Caco-2 (cell line): ENCODE results near the gene SPOCK1. TPM values are rescaled to one million over a fixed set of nuclear protein-coding genes. Genes with fewer than 3 reads are reported as not detected.

ENCODE experiments used
- BruUV-seq: library from RNA; stranded (reverse); fragments of 400-500 nt; replicated peaks from 2 replicates; lab custom pipeline; 2021; lab: Mats Ljungman, UMichigan
- CTCF ChIA-PET: fragments of 300-600 bp; sonication (Branson Sonifier 250); formaldehyde crosslinking; loops from one replicate; lab custom pipeline; 2022; ENCODE audit warnings: antibody characterized with exemption; lab: Charles Lee
- POLR2A ChIA-PET: fragments of 300-600 bp; sonication (Branson Sonifier 250); formaldehyde crosslinking; loops from one replicate; lab custom pipeline; 2022; ENCODE audit warnings: antibody characterized with exemption; lab: Charles Lee
- DNase-seq, 2 experiments: peaks; one replicate each; pipeline versions ENCODE4 v3.0.0 to v3.0.0-alpha.2; 2020 to 2022
- H3K27me3 ChIP-seq: replicated peaks from 2 replicates; pipeline ENCODE4 v1.6.0; 2011; ENCODE audit warnings: low read length; ENCODE audit not compliant: control insufficient read depth, insufficient read depth
- H3K36me3 ChIP-seq: 2 replicates; pipeline ENCODE4 v1.5.1; 2011; ENCODE audit warnings: low read length; ENCODE audit not compliant: control insufficient read depth, insufficient read depth
- H3K4me1 ChIP-seq: fragments of 250-450 bp; sonication (Bioruptor Pico); 2 replicates; pipeline ENCODE4 v1.5.1; 2020; ENCODE audit warnings: mild to moderate bottlenecking
- H3K4me3 ChIP-seq: 2 replicates; pipeline ENCODE4 v1.5.1; 2011; ENCODE audit warnings: low read depth, mild to moderate bottlenecking, control low read depth, low read length
- H3K9me3 ChIP-seq: fragments of 250-450 bp; sonication (Bioruptor Pico); 2 replicates; pipeline ENCODE4 v1.5.1; 2020; ENCODE audit warnings: mild to moderate bottlenecking, moderate library complexity
- H3K27ac Mint-ChIP-seq: one replicate; pipeline ENCODE4 v1.8.0; 2022; ENCODE audit warnings: mixed read lengths; ENCODE audit not compliant: unreplicated experiment
- H3K27me3 Mint-ChIP-seq: one replicate; pipeline ENCODE4 v1.8.0; 2022; ENCODE audit warnings: mixed read lengths; ENCODE audit not compliant: insufficient read depth, unreplicated experiment
- H3K36me3 Mint-ChIP-seq: one replicate; pipeline ENCODE4 v1.8.0; 2022; ENCODE audit warnings: mild to moderate bottlenecking, mixed read lengths; ENCODE audit not compliant: insufficient read depth, unreplicated experiment
- H3K4me1 Mint-ChIP-seq: one replicate; pipeline ENCODE4 v1.8.0; 2022; ENCODE audit warnings: low read depth, mixed read lengths; ENCODE audit not compliant: unreplicated experiment
- H3K4me3 Mint-ChIP-seq: one replicate; pipeline ENCODE4 v1.8.0; 2022; ENCODE audit warnings: mild to moderate bottlenecking, moderate library complexity, mixed read lengths; ENCODE audit not compliant: unreplicated experiment
- H3K9me3 Mint-ChIP-seq: one replicate; pipeline ENCODE4 v1.8.0; 2022; ENCODE audit warnings: mixed read lengths; ENCODE audit not compliant: unreplicated experiment
- intact Hi-C: fragments of 100-400 bp; cut with micrococcal nuclease; formaldehyde crosslinking; loops from one replicate; pipeline ENCODE4 v1.10.0; 2022; ENCODE audit not compliant: unreplicated experiment
- total RNA-seq: library from RNA; stranded (reverse); gene quantifications from 2 replicates; pipeline ENCODE4 v1.2.3, GENCODE V29; 2022
- TF ChIP-seq, protein P1 (sequence below), 2 experiments: fragments of 200-600 bp in 1 of 2; IDR thresholded peaks; 1 replicate in 1 of 2; 2 replicates in 1 of 2; pipeline versions ENCODE4 v1.5.1 to v1.8.0; 2011 to 2022; ENCODE audit warnings: antibody characterized with exemption in 1 of 2, control low read depth in 1 of 2, inconsistent platforms in 1 of 2, low read depth in 1 of 2, low read length in 1 of 2, mild to moderate bottlenecking in 1 of 2, moderate library complexity in 1 of 2; ENCODE audit not compliant: insufficient read depth in 1 of 2, severe bottlenecking in 1 of 2, unreplicated experiment in 1 of 2

SPOCK1 gene
- total RNA-seq, 1 experiment from 2014 or later: not detected

DNA sequence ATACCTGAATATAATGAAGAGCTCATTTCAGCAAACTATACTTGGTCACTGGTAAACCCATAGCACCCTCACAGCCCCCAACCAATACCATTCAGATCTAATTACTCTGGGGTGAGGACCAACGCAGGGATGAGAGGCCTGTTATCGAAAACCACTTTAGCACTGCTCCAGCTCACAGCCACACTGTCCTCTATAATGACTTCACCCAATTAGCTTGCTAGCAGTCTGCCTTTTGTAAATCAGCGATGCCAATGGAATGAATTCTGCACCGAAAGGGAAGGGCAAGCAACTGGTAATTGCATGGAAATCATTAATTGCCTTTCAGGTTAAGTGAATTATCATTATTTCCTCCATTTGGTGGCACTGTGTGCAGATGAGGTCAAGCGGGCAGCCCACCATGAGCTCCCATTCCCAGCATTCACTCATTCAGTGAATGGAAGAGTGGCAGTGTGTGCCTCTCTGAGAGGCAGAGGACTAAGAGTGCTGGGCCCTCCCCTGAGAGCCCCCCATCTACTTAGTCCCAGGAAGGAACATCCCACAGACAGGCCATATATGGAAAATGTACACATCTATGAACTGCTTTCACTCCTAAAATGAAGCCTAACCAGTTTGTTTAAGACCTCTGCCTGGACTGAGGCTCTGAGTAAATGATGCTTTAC, 262.1 kb downstream of the SPOCK1 start:
- Mint-ChIP-seq H3K36me3 (peaks cover 4% of the 10 kb centered on the region), H3K27ac (no peak overlapping the region), H3K4me3 (no peak overlapping the region), H3K9me3 (no peaks in the 10 kb centered on the region), H3K27me3 (no peaks in the 10 kb centered on the region), H3K4me1 (no peaks in the 10 kb centered on the region)
- no peaks in the 10 kb centered on the region for H3K36me3 ChIP-seq
- H3K4me3 ChIP-seq: no peak overlapping the region
- ChIA-PET CTCF (no interaction called here), POLR2A (no interaction called here)
- no TSS peak for BruUV-seq
- TF ChIP-seq, protein P1, sequence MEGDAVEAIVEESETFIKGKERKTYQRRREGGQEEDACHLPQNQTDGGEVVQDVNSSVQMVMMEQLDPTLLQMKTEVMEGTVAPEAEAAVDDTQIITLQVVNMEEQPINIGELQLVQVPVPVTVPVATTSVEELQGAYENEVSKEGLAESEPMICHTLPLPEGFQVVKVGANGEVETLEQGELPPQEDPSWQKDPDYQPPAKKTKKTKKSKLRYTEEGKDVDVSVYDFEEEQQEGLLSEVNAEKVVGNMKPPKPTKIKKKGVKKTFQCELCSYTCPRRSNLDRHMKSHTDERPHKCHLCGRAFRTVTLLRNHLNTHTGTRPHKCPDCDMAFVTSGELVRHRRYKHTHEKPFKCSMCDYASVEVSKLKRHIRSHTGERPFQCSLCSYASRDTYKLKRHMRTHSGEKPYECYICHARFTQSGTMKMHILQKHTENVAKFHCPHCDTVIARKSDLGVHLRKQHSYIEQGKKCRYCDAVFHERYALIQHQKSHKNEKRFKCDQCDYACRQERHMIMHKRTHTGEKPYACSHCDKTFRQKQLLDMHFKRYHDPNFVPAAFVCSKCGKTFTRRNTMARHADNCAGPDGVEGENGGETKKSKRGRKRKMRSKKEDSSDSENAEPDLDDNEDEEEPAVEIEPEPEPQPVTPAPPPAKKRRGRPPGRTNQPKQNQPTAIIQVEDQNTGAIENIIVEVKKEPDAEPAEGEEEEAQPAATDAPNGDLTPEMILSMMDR (IDR thresholded peaks at IDR 0.05; ENCODE audit: insufficient read depth in 1 of 2, low read depth in 1 of 2, low read length in 1 of 2, severe bottlenecking in 1 of 2, unreplicated experiment in 1 of 2): no peak
- DNase-seq: no peak
- no peaks in the 10 kb centered on the region for H3K9me3 ChIP-seq
- H3K4me1 ChIP-seq: no peaks in the 10 kb centered on the region
- intact Hi-C loops: no loop called here
- no peaks in the 10 kb centered on the region for H3K27me3 ChIP-seq

DNA sequence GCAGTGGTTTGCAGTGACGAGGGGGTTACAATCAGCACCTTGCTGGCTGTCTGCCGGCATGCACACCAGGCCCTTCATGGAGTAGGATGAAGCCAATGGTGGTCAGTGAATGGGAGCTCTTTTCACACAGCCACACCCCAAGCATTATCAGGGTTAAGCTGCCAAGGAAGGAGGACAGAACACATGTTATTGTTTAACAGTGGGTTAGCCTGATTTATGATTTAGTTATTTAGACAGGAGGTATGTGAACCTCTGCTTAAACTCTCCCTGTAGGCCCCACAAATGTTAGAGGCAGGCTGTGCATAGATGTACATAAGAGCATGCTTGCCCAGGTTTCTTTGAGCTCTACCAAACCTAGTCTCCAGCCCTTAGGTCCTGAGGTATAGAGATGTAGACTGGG, 262.9 kb downstream of the SPOCK1 start:
- CTCF ChIA-PET: no interaction called here
- H3K4me1 Mint-ChIP-seq: no peaks in the 10 kb centered on the region

DNA sequence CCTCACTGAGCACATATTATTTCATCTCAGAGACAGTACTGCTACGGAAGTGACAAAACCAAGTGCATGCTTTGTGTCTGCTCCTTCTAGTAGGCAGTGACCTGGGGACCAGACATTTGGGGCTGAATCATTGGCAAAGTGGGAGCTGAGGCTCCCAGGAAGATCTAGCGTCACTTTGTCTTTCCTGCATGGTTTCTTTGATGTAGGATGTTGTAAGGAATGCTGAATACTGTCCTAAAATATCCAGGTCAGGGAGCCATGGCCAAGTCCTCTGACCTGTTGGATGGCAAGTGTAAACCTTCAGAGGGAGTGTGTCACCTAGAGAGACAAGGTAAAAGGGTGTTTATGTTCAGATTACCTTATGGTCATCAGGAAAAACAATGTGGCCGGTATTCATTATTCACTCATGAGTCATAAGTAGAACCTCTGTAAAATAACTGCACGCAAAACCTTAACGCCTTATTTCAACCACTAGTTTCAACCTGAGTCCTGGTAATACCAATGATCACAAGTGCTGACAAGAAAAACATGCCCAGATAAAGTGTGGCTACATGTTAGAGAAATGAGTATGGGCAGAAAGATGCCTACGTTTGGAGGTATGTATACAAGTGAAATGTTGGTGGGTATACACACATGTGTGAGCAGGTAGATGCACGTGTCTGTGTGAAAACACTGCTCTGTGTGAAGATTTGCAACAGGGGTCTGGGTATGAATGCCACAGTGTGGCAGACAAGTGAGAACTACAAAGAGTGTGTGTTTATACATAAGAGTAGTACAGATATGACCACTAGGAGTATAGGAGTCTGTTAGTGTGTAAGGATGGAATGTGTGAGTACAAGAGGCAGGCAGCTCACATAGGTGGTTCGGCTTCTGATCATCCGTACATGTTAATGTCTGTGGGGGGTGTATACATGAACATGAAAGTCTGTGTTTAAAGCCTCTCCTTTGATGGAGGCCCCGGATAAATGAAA, 263.9 kb downstream of the SPOCK1 start:
- no peak overlapping the region for H3K4me3 Mint-ChIP-seq
- Histone ChIP-seq H3K4me3 (no peak overlapping the region), H3K27me3 (no peaks in the 10 kb centered on the region), H3K9me3 (no peaks in the 10 kb centered on the region), H3K4me1 (no peaks in the 10 kb centered on the region), H3K36me3 (no peaks in the 10 kb centered on the region)
- no peaks in the 10 kb centered on the region for H3K9me3 Mint-ChIP-seq
- DNase-seq: no peak
- BruUV-seq: no TSS peak
- H3K27me3 Mint-ChIP-seq: no peaks in the 10 kb centered on the region
- TF ChIP-seq, protein P1 (IDR thresholded peaks at IDR 0.05; ENCODE audit: insufficient read depth in 1 of 2, low read depth in 1 of 2, low read length in 1 of 2, severe bottlenecking in 1 of 2, unreplicated experiment in 1 of 2): no peak
- no peak overlapping the region for H3K27ac Mint-ChIP-seq
- ChIA-PET CTCF (no interaction called here), POLR2A (no interaction called here)
- H3K4me1 Mint-ChIP-seq: no peaks in the 10 kb centered on the region
- H3K36me3 Mint-ChIP-seq: peaks cover 4% of the 10 kb centered on the region
- intact Hi-C loops: no loop called here

More for the DNA sequence above, 262.9 kb downstream of the SPOCK1 start:
- no peak for DNase-seq
- Mint-ChIP-seq H3K27ac (no peak overlapping the region), H3K36me3 (peaks cover 4% of the 10 kb centered on the region), H3K27me3 (no peaks in the 10 kb centered on the region), H3K4me3 (no peak overlapping the region), H3K9me3 (no peaks in the 10 kb centered on the region)
- no peaks in the 10 kb centered on the region for H3K4me1 ChIP-seq
- no peaks in the 10 kb centered on the region for H3K27me3 ChIP-seq
- no TSS peak for BruUV-seq
- intact Hi-C loops: no loop called here
- no peak overlapping the region for H3K4me3 ChIP-seq
- POLR2A ChIA-PET: no interaction called here
- H3K36me3 ChIP-seq: no peaks in the 10 kb centered on the region
- TF ChIP-seq, protein P1 (IDR thresholded peaks at IDR 0.05; ENCODE audit: insufficient read depth in 1 of 2, low read depth in 1 of 2, low read length in 1 of 2, severe bottlenecking in 1 of 2, unreplicated experiment in 1 of 2): no peak
- H3K9me3 ChIP-seq: no peaks in the 10 kb centered on the region
